WTC11 (cell line): Measurements from ENCODE around the gene FOXN3. TPM values are rescaled to one million over a fixed set of nuclear protein-coding genes. Genes with fewer than 3 reads are reported as not detected.

ENCODE experiments used
- ATAC-seq: fragments of 200-7000 bp; cut with Tn5 transposase; 2 replicates; pipeline ENCODE4 v1.10.0; 2021; ENCODE audit warnings: mild to moderate bottlenecking, moderate library complexity
- CTCF ChIA-PET: fragments of 300-600 bp; sonication (Branson Sonifier 250); formaldehyde crosslinking; loops from one replicate; lab custom pipeline; 2021; ENCODE audit warnings: antibody characterized with exemption; lab: Charles Lee
- POLR2A ChIA-PET: fragments of 350-600 bp; sonication (Branson Sonifier 250); formaldehyde crosslinking; loops from one replicate; lab custom pipeline; 2021; ENCODE audit warnings: antibody characterized with exemption; lab: Charles Lee
- DNase-seq: peaks from one replicate; pipeline ENCODE4 v3.0.0; 2021; ENCODE audit warnings: low spot score
- H3K27ac Mint-ChIP-seq: 2 replicates; pipeline ENCODE4 v1.8.0; 2021; ENCODE audit warnings: mixed read lengths
- H3K27me3 Mint-ChIP-seq: 2 replicates; pipeline ENCODE4 v1.8.0; 2021; ENCODE audit warnings: low read depth, mild to moderate bottlenecking, moderate library complexity, mixed read lengths
- H3K36me3 Mint-ChIP-seq: 2 replicates; pipeline ENCODE4 v1.8.0; 2021; ENCODE audit warnings: mixed read lengths
- H3K4me1 Mint-ChIP-seq: 2 replicates; pipeline ENCODE4 v1.8.0; 2022; ENCODE audit warnings: mixed read lengths
- H3K4me3 Mint-ChIP-seq: 2 replicates; pipeline ENCODE4 v1.8.0; 2021; ENCODE audit warnings: mild to moderate bottlenecking, moderate library complexity, mixed read lengths
- H3K9me3 Mint-ChIP-seq: 2 replicates; pipeline ENCODE4 v1.8.0; 2021; ENCODE audit warnings: mixed read lengths
- ATF1 ChIP-seq: sonication (generic); formaldehyde crosslinking; IDR thresholded peaks from 2 replicates; pipeline ENCODE4 v1.8.1; 2023; ENCODE audit warnings: mild to moderate bottlenecking, moderate library complexity, missing genetic modification reagents
- ATF3 ChIP-seq: sonication (generic); formaldehyde crosslinking; conservative IDR thresholded peaks from 2 replicates; pipeline ENCODE4 v1.8.1; 2022; ENCODE audit warnings: mild to moderate bottlenecking, missing genetic modification reagents
- CDX4 ChIP-seq: fragments of 250-450 bp; sonication (Bioruptor Pico); IDR thresholded peaks from 2 replicates; pipeline ENCODE4 v1.9.0; 2021; ENCODE audit warnings: moderate library complexity, mild to moderate bottlenecking, inconsistent platforms, borderline replicate concordance
- CTCF ChIP-seq: fragments of 200-600 bp; IDR thresholded peaks from 2 replicates; pipeline ENCODE4 v1.8.0; 2022; ENCODE audit warnings: antibody characterized with exemption
- E2F1 ChIP-seq: sonication (generic); formaldehyde crosslinking; IDR thresholded peaks from 2 replicates; pipeline ENCODE4 v1.8.0; 2022; ENCODE audit warnings: mild to moderate bottlenecking, missing genetic modification reagents
- E2F4 ChIP-seq: sonication (generic); formaldehyde crosslinking; IDR thresholded peaks from 2 replicates; pipeline ENCODE4 v1.8.1; 2022; ENCODE audit warnings: low read depth, mild to moderate bottlenecking, moderate library complexity, missing genetic modification reagents, borderline replicate concordance
- E2F5 ChIP-seq: sonication (generic); formaldehyde crosslinking; IDR thresholded peaks from 2 replicates; pipeline ENCODE4 v1.8.1; 2022; ENCODE audit warnings: mild to moderate bottlenecking, moderate library complexity, missing genetic modification reagents
- ESRRA ChIP-seq: sonication (generic); formaldehyde crosslinking; IDR thresholded peaks from 2 replicates; pipeline ENCODE4 v1.8.1; 2022; ENCODE audit warnings: mild to moderate bottlenecking, missing genetic modification reagents, borderline replicate concordance
- FOXJ3 ChIP-seq: sonication (generic); formaldehyde crosslinking; IDR thresholded peaks from 2 replicates; pipeline ENCODE4 v1.9.0; 2021; ENCODE audit warnings: missing genetic modification reagents, mild to moderate bottlenecking, borderline replicate concordance
- GABPB1 ChIP-seq: sonication (generic); formaldehyde crosslinking; IDR thresholded peaks from 2 replicates; pipeline ENCODE4 v1.8.1; 2023; ENCODE audit warnings: mild to moderate bottlenecking, missing genetic modification reagents
- IRF1 ChIP-seq: sonication (generic); formaldehyde crosslinking; IDR thresholded peaks from 2 replicates; pipeline ENCODE4 v1.8.0; 2023; ENCODE audit warnings: missing genetic modification reagents
- NR2C2 ChIP-seq: sonication (generic); formaldehyde crosslinking; IDR thresholded peaks from 2 replicates; pipeline ENCODE4 v1.8.0; 2022; ENCODE audit warnings: mild to moderate bottlenecking, missing genetic modification reagents
- NR3C1 ChIP-seq: sonication (generic); formaldehyde crosslinking; conservative IDR thresholded peaks from 2 replicates; pipeline ENCODE4 v1.8.1; 2023; ENCODE audit warnings: low read depth, mild to moderate bottlenecking, missing genetic modification reagents
- OVOL2 ChIP-seq: fragments of 250-450 bp; sonication (Bioruptor Pico); IDR thresholded peaks from 2 replicates; pipeline ENCODE4 v1.9.0; 2021; ENCODE audit warnings: mild to moderate bottlenecking, borderline replicate concordance
- RORB ChIP-seq: fragments of 250-450 bp; sonication (Bioruptor Pico); IDR thresholded peaks from 2 replicates; pipeline ENCODE4 v1.9.0; 2021; ENCODE audit warnings: mild to moderate bottlenecking
- TP53 ChIP-seq: sonication (generic); formaldehyde crosslinking; IDR thresholded peaks from 2 replicates; pipeline ENCODE4 v1.8.1; 2023; ENCODE audit warnings: mild to moderate bottlenecking, missing genetic modification reagents
- ZNF263 ChIP-seq: sonication (generic); formaldehyde crosslinking; IDR thresholded peaks from 2 replicates; pipeline ENCODE4 v1.8.1; 2022; ENCODE audit warnings: low read depth, mild to moderate bottlenecking, moderate library complexity, missing genetic modification reagents
- ZNF425 ChIP-seq: fragments of 250-450 bp; sonication (Bioruptor Pico); conservative IDR thresholded peaks from 2 replicates; pipeline ENCODE4 v1.9.0; 2021; ENCODE audit warnings: mild to moderate bottlenecking
- total RNA-seq: library from RNA; stranded (reverse); gene quantifications from 3 replicates; pipeline ENCODE4 v1.2.3, GENCODE V29; 2021

FOXN3 gene
- total RNA-seq, 1 experiment from 2014 or later = 170 TPM

GRCh38 chr14:89227496-89227836 is 189.6 kb downstream of the FOXN3 start:
- ATAC-seq (no peak), DNase-seq (no peak)
- Mint-ChIP-seq H3K4me1 (peaks cover 66% of the 10 kb centered on the region), H3K9me3 (no peaks in the 10 kb centered on the region), H3K4me3 (no peak overlapping the region), H3K27me3 (no peaks in the 10 kb centered on the region), H3K27ac (no peak overlapping the region), H3K36me3 (no peaks in the 10 kb centered on the region; the same call in 1 of the 2 replicates)
- no peak for TF ChIP-seq E2F5
- no peak for TF ChIP-seq E2F1
- TF ChIP-seq OVOL2 (CRISPR knock-in tag) = no peak
- TF ChIP-seq ZNF263 (CRISPR knock-in tag) = no peak
- no peak for TF ChIP-seq E2F4 (CRISPR knock-in tag)
- TF ChIP-seq TP53 (CRISPR knock-in tag) = no peak
- TF ChIP-seq ATF3 (CRISPR knock-in tag) = no peak
- no peak for TF ChIP-seq ESRRA (CRISPR knock-in tag)
- TF ChIP-seq NR2C2 (CRISPR knock-in tag) = no peak
- no peak for TF ChIP-seq GABPB1 (CRISPR knock-in tag)
- TF ChIP-seq IRF1 (CRISPR knock-in tag) = no peak
- TF ChIP-seq FOXJ3 (CRISPR knock-in tag) = no peak
- no peak for TF ChIP-seq ZNF425 (CRISPR knock-in tag)
- no peak for TF ChIP-seq CDX4 (CRISPR knock-in tag)
- no peak for TF ChIP-seq RORB (CRISPR knock-in tag)
- TF ChIP-seq NR3C1 (CRISPR knock-in tag) = no peak
- no peak for TF ChIP-seq CTCF
- TF ChIP-seq ATF1 (CRISPR knock-in tag) = no peak
- CTCF ChIA-PET = interaction anchor here (1.2 kb wide), 1 partner anchor 712 kb away, joined by 3 read pairs; no protein-coding TSS in a partner anchor
- POLR2A ChIA-PET = no interaction called here
